Esophagus muscularis mucosa (tissue), 3 donors: ENCODE data around the gene XAB2.

Experiments used
- POLR2A ChIP-seq: fragments of 450-650 bp; IDR thresholded peaks from one replicate; pipeline ENCODE4 v1.6.1; 2017; ENCODE audit warnings: antibody characterized with exemption, moderate library complexity, mild to moderate bottlenecking, low read depth
- TF ChIP-seq, protein P1 (sequence below), 3 experiments: fragments of 200-600 bp in 2 of 3; fragments of 450-650 bp in 1 of 3; sonication (generic) in 2 of 3; IDR thresholded peaks; one replicate each; pipeline ENCODE4 v1.5.1; 2017 to 2019; ENCODE audit warnings: antibody characterized with exemption in 3 of 3, mild to moderate bottlenecking in 2 of 3, moderate library complexity in 1 of 3

- TF ChIP-seq POLR2A = no peak
- TF ChIP-seq, protein P1, sequence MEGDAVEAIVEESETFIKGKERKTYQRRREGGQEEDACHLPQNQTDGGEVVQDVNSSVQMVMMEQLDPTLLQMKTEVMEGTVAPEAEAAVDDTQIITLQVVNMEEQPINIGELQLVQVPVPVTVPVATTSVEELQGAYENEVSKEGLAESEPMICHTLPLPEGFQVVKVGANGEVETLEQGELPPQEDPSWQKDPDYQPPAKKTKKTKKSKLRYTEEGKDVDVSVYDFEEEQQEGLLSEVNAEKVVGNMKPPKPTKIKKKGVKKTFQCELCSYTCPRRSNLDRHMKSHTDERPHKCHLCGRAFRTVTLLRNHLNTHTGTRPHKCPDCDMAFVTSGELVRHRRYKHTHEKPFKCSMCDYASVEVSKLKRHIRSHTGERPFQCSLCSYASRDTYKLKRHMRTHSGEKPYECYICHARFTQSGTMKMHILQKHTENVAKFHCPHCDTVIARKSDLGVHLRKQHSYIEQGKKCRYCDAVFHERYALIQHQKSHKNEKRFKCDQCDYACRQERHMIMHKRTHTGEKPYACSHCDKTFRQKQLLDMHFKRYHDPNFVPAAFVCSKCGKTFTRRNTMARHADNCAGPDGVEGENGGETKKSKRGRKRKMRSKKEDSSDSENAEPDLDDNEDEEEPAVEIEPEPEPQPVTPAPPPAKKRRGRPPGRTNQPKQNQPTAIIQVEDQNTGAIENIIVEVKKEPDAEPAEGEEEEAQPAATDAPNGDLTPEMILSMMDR (IDR thresholded peaks at IDR 0.05) = no peak
Measured at GRCh38 chr19:7632340-7633203, 3.2 kb upstream of the XAB2 start.
